ENCODE results near the gene DENND11. TPM values are rescaled to one million over a fixed set of nuclear protein-coding genes. Genes with fewer than 3 reads are reported as not detected.

The DENND11 gene
- total RNA-seq, 2 experiments from 2014 or later, result 3.8 to 9.7 TPM

GRCh38 chr7:141738592-141739013, 36.6 kb upstream of the DENND11 start:
- Histone ChIP-seq H4K20me1 (ENCODE audit: insufficient read depth, low read length) (peaks cover 6% of the 10 kb centered on the region; the same call in 1 of the 2 replicates), H3K36me3 (ENCODE audit: insufficient read depth, low read length) (peaks cover 46% of the 10 kb centered on the region), H3K9me3 (ENCODE audit: low read length) (no peaks in the 10 kb centered on the region), H3K9me2 (ENCODE audit: insufficient read depth, low read length) (no peaks in the 10 kb centered on the region), H3K4me3 (ENCODE audit: low read depth, low read length, poor library complexity, severe bottlenecking) (peak overlapping the region; percentile 79), H2AFZ (ENCODE audit: low read length) (peak overlapping the region; percentile 42; the same call in 1 of the 2 replicates), H3K4me1 (ENCODE audit: insufficient read depth, low read length, poor library complexity, severe bottlenecking) (peaks cover 28% of the 10 kb centered on the region), H3K27ac (ENCODE audit: low read depth, low read length, poor library complexity, severe bottlenecking) (peak overlapping the region; percentile 73), H3K79me2 (ENCODE audit: insufficient read depth, low read depth, low read length) (peaks cover 35% of the 10 kb centered on the region), H3K4me2 (ENCODE audit: low read length) (peak overlapping the region; percentile 87)
- TSS peak; percentile 86 for BruUV-seq (replicated peaks)
- TF ChIP-seq EZH2phosphoT487 (IDR thresholded peaks at IDR 0.05; ENCODE audit: borderline replicate concordance, low read depth, low read length), result no peak
- no peak for TF ChIP-seq CTCF (conservative IDR thresholded peaks at IDR 0.05; ENCODE audit: low read length)
- DNase-seq (ENCODE audit: low spot score), result no peak
- intact Hi-C loops (cut with micrococcal nuclease; ENCODE audit: unreplicated experiment), result loop anchor here (1.0 to 5.0 kb wide), 7 partner anchors 36 to 1549 kb away; partner anchors contain the start of genes AGK, BRAF, CASP2 and DENND11
- CTCF ChIA-PET (ENCODE audit: unreplicated experiment), result no interaction called here
- POLR2A ChIA-PET, result interaction anchor here (0.7 to 1.8 kb wide), 6 partner anchors 12 to 1561 kb away, joined by 3 to 5 read pairs (median 3); partner anchors contain the start of gene AGK

DNA sequence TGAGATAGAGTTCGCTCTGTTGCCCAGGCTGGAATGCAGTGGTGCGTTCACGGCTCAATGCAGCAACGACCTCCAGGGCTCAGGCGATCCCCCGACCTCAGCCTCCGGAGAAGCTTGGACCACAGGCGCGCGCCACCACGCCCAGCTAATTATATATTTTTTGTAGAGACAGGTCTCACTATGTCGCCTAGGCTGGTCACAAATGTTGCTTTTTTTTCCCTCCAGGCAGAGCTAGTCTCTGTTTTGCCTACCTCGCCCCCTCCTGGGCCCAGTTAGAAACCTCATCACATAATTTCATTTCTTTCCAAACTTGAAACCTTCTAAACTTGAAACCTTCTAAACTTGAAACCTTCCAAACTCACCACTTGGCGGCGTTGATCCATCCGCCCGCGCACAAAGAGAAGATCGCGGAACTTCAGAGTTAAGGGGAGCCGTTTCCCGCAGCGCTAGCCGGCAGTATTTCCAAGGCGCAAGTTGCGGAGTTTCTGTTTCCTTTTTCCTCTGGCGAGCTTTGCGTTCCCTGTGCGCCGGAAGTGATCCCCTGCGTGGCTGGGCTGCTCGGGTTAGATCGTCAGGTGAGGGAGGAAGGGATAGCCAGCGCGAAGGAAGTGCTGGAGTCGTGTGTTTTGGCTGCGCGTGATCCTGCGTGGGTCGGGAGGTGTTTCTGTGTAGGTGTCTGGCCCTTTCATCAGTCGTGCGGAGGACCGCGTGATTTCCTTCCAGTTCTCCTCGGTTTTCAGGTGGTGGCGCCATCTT, 36.0 kb upstream of the DENND11 start, which contains the start of gene SSBP1:
Gene SSBP1, plus strand, starts transcription at position 523 of the 756 bp plus-strand sequence. CDS start 809 bp downstream, outside the sequence.
- ChIA-PET CTCF (ENCODE audit: unreplicated experiment) (interaction anchor here (1.7 kb wide), 1 partner anchor 83 kb away, joined by 4 read pairs; no protein-coding TSS in a partner anchor), POLR2A (interaction anchor here (0.7 to 2.1 kb wide), 7 partner anchors 11 to 1561 kb away, joined by 3 to 7 read pairs (median 3); partner anchors contain the start of gene AGK)
- Histone ChIP-seq H3K27ac (ENCODE audit: low read depth, low read length, poor library complexity, severe bottlenecking) (peak within 1 kb of the TSS; percentile 73), H3K9me2 (ENCODE audit: insufficient read depth, low read length) (no peaks in the 10 kb centered on the region), H3K9me3 (ENCODE audit: low read length) (no peaks in the 10 kb centered on the region), H3K4me1 (ENCODE audit: insufficient read depth, low read length, poor library complexity, severe bottlenecking) (peaks cover 28% of the 10 kb centered on the region), H3K79me2 (ENCODE audit: insufficient read depth, low read depth, low read length) (peaks cover 35% of the 10 kb centered on the region), H2AFZ (ENCODE audit: low read length) (peak within 1 kb of the TSS; percentile 80), H4K20me1 (ENCODE audit: insufficient read depth, low read length) (peaks cover 6% of the 10 kb centered on the region; the same call in 1 of the 2 replicates), H3K36me3 (ENCODE audit: insufficient read depth, low read length) (peaks cover 40% of the 10 kb centered on the region), H3K4me3 (ENCODE audit: low read depth, low read length, poor library complexity, severe bottlenecking) (peak within 1 kb of the TSS; percentile 79), H3K4me2 (ENCODE audit: low read length) (peak within 1 kb of the TSS; percentile 87)
- intact Hi-C loops (cut with micrococcal nuclease; ENCODE audit: unreplicated experiment), result loop anchor here (1.0 to 5.0 kb wide), 7 partner anchors 36 to 1549 kb away; partner anchors contain the start of genes AGK, BRAF, CASP2 and DENND11
- no TSS peak for BruUV-seq (replicated peaks)
- peak; percentile 96 for DNase-seq (ENCODE audit: low spot score)
- TF ChIP-seq CTCF (conservative IDR thresholded peaks at IDR 0.05; ENCODE audit: low read length) (peak; percentile 95), EZH2phosphoT487 (IDR thresholded peaks at IDR 0.05; ENCODE audit: borderline replicate concordance, low read depth, low read length) (no peak)
